Measurements from ENCODE around the gene CACNG3.
"Not testable (repeated sequence)": the region's sequence is repeated elsewhere in the genome, so short reads cannot be mapped to it uniquely, and the experiment has no call there.

The CACNG3 gene

DNA sequence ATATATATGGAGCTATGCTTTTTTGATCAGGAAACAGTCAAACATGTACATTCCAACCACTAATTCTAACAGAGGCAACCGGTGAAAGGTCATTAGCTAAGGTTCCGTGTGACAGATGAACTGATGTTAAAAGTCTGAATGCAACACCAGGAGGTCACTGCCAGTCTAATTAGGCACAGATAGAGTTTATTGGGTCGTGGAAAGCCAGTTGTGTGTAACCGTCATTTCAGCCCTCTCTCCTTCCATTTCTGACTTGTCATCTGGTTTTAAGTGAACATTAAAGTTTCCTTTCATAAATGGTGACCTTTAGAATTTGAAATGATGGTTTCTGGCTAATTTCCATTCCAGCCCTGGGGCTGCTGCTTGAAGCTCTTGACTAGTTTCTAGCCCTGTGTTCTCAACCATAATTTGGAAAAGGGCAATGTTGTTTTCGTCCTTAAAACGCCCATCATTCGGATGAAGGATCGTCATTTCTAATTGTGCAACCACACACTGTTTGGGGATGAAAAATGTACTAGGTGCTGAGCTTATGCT lies 23.9 kb downstream of the CACNG3 start:
- DNase-seq (ENCODE audit: low read depth in 2 of 2): no peak

GRCh38 chr16:24281466-24281865 lies 25.3 kb downstream of the CACNG3 start:
- no peak for DNase-seq (ENCODE audit: low read depth in 2 of 2)

DNA sequence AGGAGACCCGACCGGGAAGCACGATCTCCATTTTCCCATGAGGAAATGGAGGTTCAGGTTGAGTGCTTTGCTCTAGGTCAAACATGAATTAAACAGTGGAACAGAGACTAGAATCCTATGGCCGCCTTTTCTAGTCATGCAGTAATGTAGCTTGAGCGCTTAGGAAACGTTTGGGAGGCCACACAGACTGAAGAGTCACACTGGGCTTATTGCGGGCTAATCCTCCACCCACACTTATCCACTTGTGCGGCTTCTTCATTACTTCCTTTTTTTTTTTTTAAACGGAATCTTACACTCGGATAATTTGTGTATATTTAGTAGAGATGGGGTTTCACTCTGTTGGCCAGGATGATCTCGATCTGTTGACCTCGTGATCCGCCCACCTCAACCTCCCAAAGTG lies 26.0 kb downstream of the CACNG3 start:
- DNase-seq (ENCODE audit: low read depth in 2 of 2): no peak

DNA sequence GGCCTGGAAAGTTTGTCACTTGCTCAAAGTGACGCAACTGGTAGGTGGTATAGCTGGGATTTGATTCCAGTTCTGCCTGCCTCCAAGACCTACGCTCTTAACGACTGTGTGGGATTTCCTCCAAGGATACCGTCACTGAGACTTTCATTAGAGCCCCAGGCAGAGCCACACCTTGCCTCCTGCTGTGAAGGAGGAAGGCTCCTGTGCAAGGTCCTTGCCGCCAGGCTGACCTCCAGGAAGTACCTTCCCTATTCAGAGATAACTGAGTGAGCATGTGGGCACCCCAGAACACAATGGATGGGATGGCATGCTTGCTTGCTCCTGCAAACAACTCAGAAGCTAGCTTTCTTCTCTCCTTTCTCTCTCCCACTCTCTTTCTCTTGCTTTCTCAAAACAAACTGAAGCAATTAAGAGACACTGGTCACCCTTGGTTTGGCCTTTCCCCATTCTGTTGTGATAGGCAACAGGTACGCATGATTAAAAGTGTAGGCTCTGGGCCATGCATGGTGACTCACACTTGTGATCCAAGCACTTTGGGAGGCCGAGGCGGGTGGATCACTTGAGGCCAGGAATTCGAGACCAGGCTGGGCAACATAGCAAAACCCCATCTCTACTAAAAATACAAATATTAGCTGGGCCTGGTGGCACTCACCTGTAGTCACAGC lies 30.7 kb downstream of the CACNG3 start:
- no peak for DNase-seq (ENCODE audit: low read depth in 2 of 2)

- no peak for DNase-seq (ENCODE audit: low read depth in 2 of 2)
These were observed 32.4 kb downstream of the CACNG3 start for GRCh38 chr16:24288516-24288915.

DNA sequence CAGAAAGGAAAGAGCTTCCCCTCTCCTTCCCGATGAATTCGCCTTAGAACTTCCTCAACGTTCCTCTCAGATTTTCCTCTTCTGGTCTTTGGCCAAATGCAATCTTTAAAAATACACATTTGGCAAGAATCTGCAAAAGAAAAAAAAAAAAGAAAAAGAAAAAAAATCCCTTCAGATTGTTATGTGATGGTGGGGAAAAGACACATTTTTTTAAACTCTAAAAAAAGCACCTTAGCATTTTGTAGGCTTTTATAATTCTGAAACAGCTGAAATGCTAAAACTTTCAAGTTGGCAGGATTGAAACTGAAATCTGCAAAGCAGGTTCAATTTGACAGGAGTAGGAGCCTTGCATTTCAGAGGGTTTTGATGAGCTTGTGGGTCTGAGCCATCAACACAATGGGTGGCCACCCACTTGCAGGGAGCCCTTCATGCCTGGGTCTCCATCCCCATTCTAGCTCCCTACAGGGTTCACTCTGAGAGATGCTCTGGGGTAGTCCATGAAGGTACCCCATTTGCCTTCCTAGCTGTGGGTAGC lies 33.1 kb downstream of the CACNG3 start:
- no peak for DNase-seq (ENCODE audit: low read depth in 2 of 2)

DNA sequence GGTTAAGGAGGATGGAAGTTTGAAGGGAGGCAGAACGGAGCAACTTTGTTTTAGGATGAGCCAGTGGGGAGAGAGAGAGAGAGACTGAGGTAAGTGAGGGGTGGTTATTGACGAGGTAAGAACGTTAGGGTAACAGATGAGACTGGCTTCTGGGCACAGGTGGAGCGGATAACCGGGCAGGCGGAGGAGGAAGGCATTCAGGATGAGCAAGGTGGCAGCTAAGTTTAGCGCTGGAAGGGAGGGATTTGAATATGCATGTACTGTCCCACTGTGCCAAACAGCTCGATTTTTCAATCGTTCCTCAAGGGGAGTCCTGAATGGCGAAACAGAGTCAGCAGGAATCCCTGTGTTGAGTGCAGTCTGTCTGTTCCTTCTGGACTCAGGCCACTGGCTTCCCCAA lies 35.8 kb downstream of the CACNG3 start:
- no peak for DNase-seq (ENCODE audit: low read depth in 2 of 2)

DNA sequence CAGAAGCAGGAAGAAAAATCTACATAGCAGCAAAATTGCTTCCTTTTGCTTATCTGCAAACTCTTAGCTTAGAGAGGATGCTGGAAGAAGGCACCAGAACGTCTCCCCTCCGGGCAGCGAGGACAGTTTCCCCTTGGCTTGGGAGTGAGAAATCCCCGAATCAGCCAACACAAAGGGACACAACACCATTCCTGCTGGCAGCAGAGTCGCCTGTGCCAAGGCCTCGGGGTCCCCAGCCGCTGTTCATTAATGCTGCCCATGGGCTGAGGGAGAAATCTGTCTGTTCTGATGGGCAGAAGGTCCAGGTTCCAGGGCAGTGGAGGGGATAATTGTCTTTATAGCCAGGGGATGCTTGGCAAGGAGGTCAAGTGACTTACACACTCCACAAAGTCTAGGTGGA lies 38.0 kb downstream of the CACNG3 start:
- DNase-seq (ENCODE audit: low read depth in 2 of 2): no peak

GRCh38 chr16:24297375-24297774 lies 41.2 kb downstream of the CACNG3 start:
- DNase-seq (ENCODE audit: low read depth in 2 of 2): no peak

DNA sequence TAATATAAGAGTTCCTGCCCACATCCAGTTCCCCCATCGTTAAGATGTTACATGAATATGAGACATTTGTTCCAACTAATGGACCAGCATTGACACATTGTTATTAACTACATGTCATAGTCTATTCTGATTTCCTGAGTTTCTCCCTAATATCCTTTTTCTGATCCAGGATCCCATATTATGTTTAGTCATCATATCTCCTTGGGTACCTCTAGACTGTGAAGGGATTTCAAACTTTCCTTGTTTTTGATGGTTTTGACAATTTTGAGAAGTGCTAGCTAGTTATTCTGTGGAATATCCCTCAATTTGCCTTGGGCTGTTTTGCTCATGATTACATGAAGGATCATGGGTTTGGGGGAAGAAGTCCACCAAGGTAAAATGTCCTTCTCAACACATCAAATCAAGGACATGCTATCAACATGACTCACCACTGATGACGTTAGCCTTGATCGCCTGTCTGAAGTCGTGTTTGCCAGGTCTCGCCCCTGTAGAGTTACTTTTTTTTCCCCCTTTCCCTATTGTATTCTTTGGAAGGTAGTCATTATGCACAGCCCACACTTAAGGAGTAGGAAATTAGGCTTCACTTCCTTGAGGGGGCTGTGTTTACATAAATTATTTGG lies 42.5 kb downstream of the CACNG3 start:
- no peak for DNase-seq (ENCODE audit: low read depth in 2 of 2)

DNA sequence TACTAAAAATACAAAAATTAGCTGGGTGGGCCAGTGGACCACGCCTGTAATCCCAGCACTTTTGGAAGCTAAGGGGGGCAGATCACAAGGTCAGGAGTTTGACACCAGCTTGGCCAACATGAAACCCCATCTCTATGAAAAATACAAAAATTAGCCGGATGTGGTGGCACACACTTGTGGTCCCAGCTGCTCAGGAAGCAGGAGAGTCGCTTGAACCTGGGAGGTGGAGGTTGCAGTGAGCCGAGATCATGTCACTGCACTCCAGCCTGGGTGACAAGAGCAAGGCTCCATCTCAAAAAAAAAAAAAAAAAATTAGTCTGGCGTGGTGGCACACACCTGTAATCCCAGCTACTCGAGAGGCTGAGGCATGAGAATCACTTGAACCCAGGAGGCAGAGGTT lies 44.6 kb downstream of the CACNG3 start:
- not testable (repeated sequence) for DNase-seq (ENCODE audit: low read depth in 2 of 2)

- no peak for DNase-seq (ENCODE audit: low read depth in 2 of 2)
These were observed 46.5 kb downstream of the CACNG3 start for GRCh38 chr16:24302636-24303035.

GRCh38 chr16:24308200-24308599 lies 52.1 kb downstream of the CACNG3 start:
- DNase-seq (ENCODE audit: low read depth in 2 of 2): no peak

DNA sequence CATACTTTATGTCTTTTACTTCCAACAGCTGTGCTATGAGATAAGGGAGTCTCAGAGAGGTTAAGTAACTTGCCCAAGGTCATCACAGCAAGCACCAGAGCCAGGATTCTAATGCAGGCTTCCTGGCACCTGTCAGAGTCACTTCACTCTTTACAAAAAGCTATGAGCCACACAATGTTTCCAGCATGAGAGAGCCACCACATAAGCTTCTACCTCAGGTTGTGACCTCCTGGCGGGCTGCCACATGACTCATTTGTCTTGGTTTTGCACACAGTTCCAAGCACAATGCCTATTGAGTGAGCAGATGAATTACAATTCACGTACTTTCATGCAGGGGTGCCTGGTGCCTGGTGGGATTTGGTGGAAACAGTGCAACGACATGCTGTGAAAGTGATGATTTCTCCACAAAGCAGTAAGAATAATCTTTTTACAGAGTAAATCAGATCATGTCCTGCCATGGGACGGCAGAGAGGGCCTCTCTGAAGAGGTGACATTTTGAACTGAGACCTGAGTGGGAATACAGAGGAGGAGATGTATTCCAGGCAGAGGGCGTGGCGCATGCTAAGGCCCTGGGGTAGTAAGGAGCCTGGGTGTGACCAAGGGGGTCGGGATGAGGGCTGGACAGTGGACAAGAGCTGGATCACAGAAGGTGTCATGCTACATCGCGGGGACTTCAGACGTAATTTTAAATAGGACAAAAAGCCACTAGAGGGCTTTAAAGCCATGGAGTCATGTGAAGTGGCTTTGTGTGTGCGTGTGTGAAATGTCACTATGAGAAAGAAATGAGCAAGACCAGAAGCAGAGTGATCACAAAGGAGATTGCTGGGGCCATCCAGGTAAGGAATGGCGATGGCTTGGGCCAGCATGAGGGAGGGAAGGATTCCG lies 53.4 kb downstream of the CACNG3 start:
- DNase-seq (ENCODE audit: low read depth in 2 of 2): no peak

GRCh38 chr16:24315343-24315742 lies 59.2 kb downstream of the CACNG3 start:
- no peak for DNase-seq (ENCODE audit: low read depth in 2 of 2)

DNA sequence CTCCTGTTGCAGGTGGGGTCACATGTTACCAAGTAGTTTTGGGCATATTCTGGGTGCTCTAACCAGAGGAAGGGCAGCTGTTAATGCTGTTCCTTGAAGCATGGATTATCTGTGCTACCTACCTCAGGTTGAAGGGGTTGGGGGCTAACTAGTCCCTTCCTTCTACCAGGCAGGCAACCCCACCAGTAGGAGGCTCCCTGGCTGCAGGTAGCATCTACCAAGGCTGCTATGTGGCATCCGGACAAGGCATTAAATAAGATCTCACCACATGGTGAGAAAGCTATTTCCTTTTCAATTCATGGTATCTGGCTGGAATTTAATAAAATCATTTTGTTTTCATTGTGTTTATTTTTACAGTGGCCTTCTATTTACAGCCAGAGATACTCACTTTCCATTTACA lies 62.5 kb downstream of the CACNG3 start:
- DNase-seq (ENCODE audit: low read depth in 2 of 2): no peak

DNA sequence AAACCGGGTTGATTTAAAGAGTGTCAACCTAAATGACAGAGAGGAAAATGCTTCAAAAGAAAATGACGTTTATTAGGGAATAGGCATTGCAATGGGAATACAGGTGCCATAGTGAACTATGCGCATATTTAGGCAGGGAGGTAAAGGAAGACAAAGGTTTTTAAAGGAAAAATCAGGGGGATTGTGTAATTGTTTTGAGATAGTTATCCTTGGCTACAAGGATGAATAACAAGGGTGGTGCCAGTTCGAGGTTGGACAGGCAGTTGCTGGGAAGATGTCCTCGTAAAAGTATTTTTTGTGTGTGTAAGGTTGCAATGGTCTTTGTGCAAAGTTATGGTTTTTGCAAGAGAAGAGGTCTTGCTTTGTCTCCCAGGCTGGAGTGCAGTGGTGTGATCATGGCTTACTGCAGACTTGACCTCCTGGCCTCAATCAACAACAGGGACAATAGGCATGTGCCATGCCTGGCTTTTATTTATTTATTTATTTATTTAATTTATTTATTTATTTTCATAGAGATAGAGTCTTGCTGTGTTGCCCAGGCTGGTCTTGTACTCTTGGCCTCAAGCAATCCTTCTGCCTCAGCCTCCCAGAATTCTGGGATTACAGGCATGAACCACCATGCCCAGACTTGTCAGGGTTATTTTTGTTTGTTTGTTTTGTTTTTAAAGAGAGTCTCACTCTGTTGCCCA lies 63.1 kb downstream of the CACNG3 start:
- no peak for DNase-seq (ENCODE audit: low read depth in 2 of 2)

GRCh38 chr16:24322106-24322505 lies 66.0 kb downstream of the CACNG3 start:
- DNase-seq (ENCODE audit: low read depth in 2 of 2): no peak

GRCh38 chr16:24324421-24324820 lies 68.3 kb downstream of the CACNG3 start:
- DNase-seq (ENCODE audit: low read depth in 2 of 2): no peak

GRCh38 chr16:24328835-24329452 lies 72.8 kb downstream of the CACNG3 start:
- no peak for DNase-seq (ENCODE audit: low read depth in 2 of 2)

GRCh38 chr16:24332178-24332577 lies 76.0 kb downstream of the CACNG3 start:
- no peak for DNase-seq (ENCODE audit: low read depth in 2 of 2)
